ENCODE data around the gene RSF1. TPM values are rescaled to one million over a fixed set of nuclear protein-coding genes. Genes with fewer than 3 reads are reported as not detected.

RSF1 gene
- total RNA-seq, 2 experiments from 2014 or later = 49.9 to 59.2 TPM

GRCh38 chr11:77806415-77806814 is 14.1 kb downstream of the RSF1 start:
- H3K27me3 Mint-ChIP-seq = no peaks in the 10 kb centered on the region
- CTCF ChIA-PET = interaction anchor here (0.7 to 1.4 kb wide), 2 partner anchors 23 to 25 kb away, joined by 4 to 7 read pairs; no protein-coding TSS in a partner anchor
- peaks cover 53% of the 10 kb centered on the region for H3K4me1 Mint-ChIP-seq
- no peak overlapping the region for H3K27ac Mint-ChIP-seq
- POLR2A ChIA-PET = interaction anchor here (0.7 kb wide), 1 partner anchor 97 kb away, joined by 3 read pairs; no protein-coding TSS in a partner anchor
- DNase-seq (no peak), ATAC-seq (no peak)
- peaks cover 16% of the 10 kb centered on the region for H3K36me3 Mint-ChIP-seq (ENCODE audit: low read depth)
- no peaks in the 10 kb centered on the region for H3K9me3 Mint-ChIP-seq (ENCODE audit: low read depth)
- intact Hi-C loops (cut with DNase I, micrococcal nuclease) = no loop called here
- no peak overlapping the region for H3K4me3 Mint-ChIP-seq

GRCh38 chr11:77801477-77801876 is 19.0 kb downstream of the RSF1 start:
- H3K27me3 Mint-ChIP-seq = no peaks in the 10 kb centered on the region
- peaks cover 5% of the 10 kb centered on the region for H3K9me3 Mint-ChIP-seq (ENCODE audit: low read depth)
- intact Hi-C loops (cut with DNase I, micrococcal nuclease) = no loop called here
- H3K36me3 Mint-ChIP-seq (ENCODE audit: low read depth) = peaks cover 17% of the 10 kb centered on the region
- DNase-seq = no peak
- H3K27ac Mint-ChIP-seq = no peak overlapping the region
- peaks cover 62% of the 10 kb centered on the region for H3K4me1 Mint-ChIP-seq
- CTCF ChIA-PET = interaction anchor here (1.1 kb wide), 1 partner anchor 15 kb away, joined by 3 read pairs; no protein-coding TSS in a partner anchor
- POLR2A ChIA-PET = interaction anchor here (0.8 kb wide), 1 partner anchor 14 kb away, joined by 3 read pairs; no protein-coding TSS in a partner anchor
- no peak for ATAC-seq
- no peak overlapping the region for H3K4me3 Mint-ChIP-seq

- DNase-seq (no peak), ATAC-seq (no peak)
- Mint-ChIP-seq H3K27ac (no peak overlapping the region), H3K4me1 (peaks cover 64% of the 10 kb centered on the region), H3K27me3 (no peaks in the 10 kb centered on the region), H3K36me3 (ENCODE audit: low read depth) (peaks cover 17% of the 10 kb centered on the region), H3K9me3 (ENCODE audit: low read depth) (peaks cover 5% of the 10 kb centered on the region), H3K4me3 (no peak overlapping the region)
- POLR2A ChIA-PET = no interaction called here
- intact Hi-C loops (cut with DNase I, micrococcal nuclease) = no loop called here
- CTCF ChIA-PET = interaction anchor here (1.0 kb wide), 1 partner anchor 19 kb away, joined by 3 read pairs; no protein-coding TSS in a partner anchor
Measured at GRCh38 chr11:77800449-77800848, 20.1 kb downstream of the RSF1 start.

- peaks cover 5% of the 10 kb centered on the region for H3K9me3 Mint-ChIP-seq (ENCODE audit: low read depth)
- DNase-seq (no peak), ATAC-seq (peak; percentile 49)
- H3K27me3 Mint-ChIP-seq = no peaks in the 10 kb centered on the region
- H3K4me1 Mint-ChIP-seq = peaks cover 73% of the 10 kb centered on the region
- intact Hi-C loops (cut with DNase I, micrococcal nuclease) = no loop called here
- H3K4me3 Mint-ChIP-seq = no peak overlapping the region
- ChIA-PET POLR2A (no interaction called here), CTCF (no interaction called here)
- no peak overlapping the region for H3K27ac Mint-ChIP-seq
- H3K36me3 Mint-ChIP-seq (ENCODE audit: low read depth) = peaks cover 17% of the 10 kb centered on the region
Measured at GRCh38 chr11:77799338-77799737, 21.2 kb downstream of the RSF1 start.

- Mint-ChIP-seq H3K36me3 (ENCODE audit: low read depth) (peaks cover 55% of the 10 kb centered on the region), H3K4me1 (peaks cover 78% of the 10 kb centered on the region), H3K27ac (no peak overlapping the region), H3K27me3 (no peaks in the 10 kb centered on the region), H3K9me3 (ENCODE audit: low read depth) (peaks cover 11% of the 10 kb centered on the region), H3K4me3 (no peak overlapping the region)
- no peak for ATAC-seq
- intact Hi-C loops (cut with DNase I, micrococcal nuclease) = no loop called here
- POLR2A ChIA-PET = no interaction called here
- DNase-seq = no peak
- CTCF ChIA-PET = interaction anchor here (0.7 kb wide), 1 partner anchor 12 kb away, joined by 5 read pairs; no protein-coding TSS in a partner anchor
Measured at GRCh38 chr11:77793972-77794371, 26.6 kb downstream of the RSF1 start.

- CTCF ChIA-PET = no interaction called here
- ATAC-seq (no peak), DNase-seq (no peak)
- no peak overlapping the region for H3K27ac Mint-ChIP-seq
- no peak overlapping the region for H3K4me3 Mint-ChIP-seq
- H3K9me3 Mint-ChIP-seq (ENCODE audit: low read depth) = peaks cover 7% of the 10 kb centered on the region
- intact Hi-C loops (cut with DNase I, micrococcal nuclease) = no loop called here
- peaks cover 80% of the 10 kb centered on the region for H3K4me1 Mint-ChIP-seq
- POLR2A ChIA-PET = no interaction called here
- peaks cover 39% of the 10 kb centered on the region for H3K36me3 Mint-ChIP-seq (ENCODE audit: low read depth)
- no peaks in the 10 kb centered on the region for H3K27me3 Mint-ChIP-seq
Measured at GRCh38 chr11:77791301-77791700, 29.2 kb downstream of the RSF1 start.

- H3K36me3 Mint-ChIP-seq (ENCODE audit: low read depth) = peaks cover 39% of the 10 kb centered on the region
- H3K27me3 Mint-ChIP-seq = no peaks in the 10 kb centered on the region
- ATAC-seq (no peak), DNase-seq (no peak)
- H3K9me3 Mint-ChIP-seq (ENCODE audit: low read depth) = peaks cover 7% of the 10 kb centered on the region
- intact Hi-C loops (cut with DNase I, micrococcal nuclease) = no loop called here
- POLR2A ChIA-PET = interaction anchor here (0.5 kb wide), 1 partner anchor 11 kb away, joined by 4 read pairs; no protein-coding TSS in a partner anchor
- H3K27ac Mint-ChIP-seq = peak overlapping the region; percentile 10
- peaks cover 68% of the 10 kb centered on the region for H3K4me1 Mint-ChIP-seq
- CTCF ChIA-PET = no interaction called here
- no peak overlapping the region for H3K4me3 Mint-ChIP-seq
Measured at GRCh38 chr11:77789731-77790476, 30.6 kb downstream of the RSF1 start.

- intact Hi-C loops (cut with DNase I, micrococcal nuclease) = no loop called here
- ATAC-seq = no peak
- Mint-ChIP-seq H3K4me3 (no peak overlapping the region), H3K9me3 (ENCODE audit: low read depth) (peaks cover 7% of the 10 kb centered on the region), H3K36me3 (ENCODE audit: low read depth) (peaks cover 39% of the 10 kb centered on the region), H3K4me1 (peaks cover 61% of the 10 kb centered on the region), H3K27me3 (no peaks in the 10 kb centered on the region), H3K27ac (peak overlapping the region; percentile 40)
- DNase-seq = no peak
- ChIA-PET CTCF (no interaction called here), POLR2A (interaction anchor here (0.5 to 1.1 kb wide), 3 partner anchors 10 to 1923 kb away, joined by 3 to 4 read pairs (median 4); no protein-coding TSS in a partner anchor)
Measured at GRCh38 chr11:77789061-77789730, 31.3 kb downstream of the RSF1 start.

- Mint-ChIP-seq H3K4me3 (no peak overlapping the region), H3K27me3 (no peaks in the 10 kb centered on the region), H3K4me1 (peaks cover 34% of the 10 kb centered on the region), H3K36me3 (ENCODE audit: low read depth) (no peaks in the 10 kb centered on the region), H3K9me3 (ENCODE audit: low read depth) (no peaks in the 10 kb centered on the region), H3K27ac (no peak overlapping the region)
- POLR2A ChIA-PET = no interaction called here
- no peak for DNase-seq
- ATAC-seq = no peak
- CTCF ChIA-PET = no interaction called here
- intact Hi-C loops (cut with DNase I, micrococcal nuclease) = no loop called here
Measured at GRCh38 chr11:77784572-77784971, 36.0 kb downstream of the RSF1 start.

- Mint-ChIP-seq H3K4me1 (peaks cover 27% of the 10 kb centered on the region), H3K9me3 (ENCODE audit: low read depth) (no peaks in the 10 kb centered on the region), H3K4me3 (no peak overlapping the region), H3K27me3 (no peaks in the 10 kb centered on the region), H3K27ac (no peak overlapping the region), H3K36me3 (ENCODE audit: low read depth) (no peaks in the 10 kb centered on the region)
- intact Hi-C loops (cut with DNase I, micrococcal nuclease) = no loop called here
- ATAC-seq = no peak
- CTCF ChIA-PET = interaction anchor here (1.2 kb wide), 1 partner anchor 23 kb away, joined by 4 read pairs; no protein-coding TSS in a partner anchor
- POLR2A ChIA-PET = no interaction called here
- no peak for DNase-seq
Measured at GRCh38 chr11:77783025-77783424, 37.5 kb downstream of the RSF1 start.

DNA sequence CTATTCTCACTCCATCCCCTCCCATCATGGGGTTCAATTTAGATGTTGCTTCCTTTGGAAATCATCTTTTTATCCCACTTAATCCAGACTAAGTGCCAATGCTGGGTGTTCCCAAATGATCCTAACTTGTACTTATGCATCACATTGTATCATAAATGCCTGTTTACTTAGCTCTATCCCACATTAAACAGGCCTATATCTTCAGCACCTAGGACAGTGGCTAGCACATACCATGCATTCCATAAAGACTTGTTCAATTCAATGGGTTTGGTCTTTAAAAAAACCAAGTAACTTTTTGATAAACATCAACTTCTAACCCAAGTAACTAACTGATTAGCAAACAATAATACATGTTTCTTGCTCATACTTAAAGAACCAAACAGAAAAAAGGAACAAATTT is 40.6 kb downstream of the RSF1 start:
- no peaks in the 10 kb centered on the region for H3K9me3 Mint-ChIP-seq (ENCODE audit: low read depth)
- ChIA-PET CTCF (interaction anchor here (0.5 kb wide), 1 partner anchor 236 kb away, joined by 3 read pairs; no protein-coding TSS in a partner anchor), POLR2A (no interaction called here)
- ATAC-seq = no peak
- intact Hi-C loops (cut with DNase I, micrococcal nuclease) = no loop called here
- no peaks in the 10 kb centered on the region for H3K27me3 Mint-ChIP-seq
- H3K36me3 Mint-ChIP-seq (ENCODE audit: low read depth) = no peaks in the 10 kb centered on the region
- H3K4me3 Mint-ChIP-seq = no peak overlapping the region
- H3K4me1 Mint-ChIP-seq = peaks cover 30% of the 10 kb centered on the region
- no peak overlapping the region for H3K27ac Mint-ChIP-seq
- DNase-seq = no peak
